ENCODE measurements around the gene INVS.
"Not testable (repeated sequence)": the region's sequence is repeated elsewhere in the genome, so short reads cannot be mapped to it uniquely, and the experiment has no call there.

Gene INVS

GRCh38 chr9:100083448-100084127 lies 15.5 kb upstream of the INVS start:
- no peak for DNase-seq (ENCODE audit: low spot score)

DNA sequence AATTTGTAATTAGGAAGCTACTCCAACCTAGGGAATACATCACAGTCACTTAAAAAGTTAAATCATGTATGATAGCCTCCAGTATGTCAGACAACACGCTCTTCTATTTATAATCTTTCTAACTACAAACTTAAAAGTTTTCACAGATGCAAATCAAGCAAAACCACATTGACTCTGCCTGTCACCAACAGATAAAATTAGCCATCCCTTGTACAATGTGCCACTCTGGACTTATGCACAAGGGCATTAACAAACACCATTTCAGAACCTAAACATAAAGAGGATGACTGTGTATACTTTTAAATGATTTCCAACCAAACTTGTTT lies 15.0 kb upstream of the INVS start:
- no peak for DNase-seq (ENCODE audit: low spot score)

GRCh38 chr9:100084734-100085133 lies 14.3 kb upstream of the INVS start:
- DNase-seq (ENCODE audit: low spot score), result no peak

DNA sequence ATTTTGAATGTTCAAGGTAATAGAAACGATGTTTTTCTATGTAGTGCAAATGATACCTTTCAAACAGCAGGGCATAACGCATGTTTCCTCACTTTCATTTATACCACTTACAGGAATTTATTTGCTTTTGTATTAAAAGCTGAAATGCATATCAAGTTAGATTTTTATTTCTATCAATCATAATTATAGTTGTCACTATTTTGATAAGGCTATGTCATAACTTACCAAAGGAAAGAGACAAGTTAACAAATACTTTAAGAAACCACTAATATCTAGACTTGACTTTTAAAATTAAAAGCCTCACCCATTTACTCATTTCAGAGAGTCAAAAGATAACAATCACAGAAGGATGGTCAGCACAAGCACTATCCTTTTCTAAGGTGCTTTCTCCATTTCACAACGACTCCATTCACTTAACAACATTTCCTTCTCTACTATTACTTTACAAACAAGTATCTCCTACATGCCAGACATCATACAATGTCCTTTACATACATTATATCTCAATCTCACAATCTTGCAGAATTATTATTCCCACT lies 12.9 kb upstream of the INVS start:
- DNase-seq (ENCODE audit: low spot score), result no peak

GRCh38 chr9:100087218-100087617 lies 11.8 kb upstream of the INVS start:
- DNase-seq (ENCODE audit: low spot score), result no peak

DNA sequence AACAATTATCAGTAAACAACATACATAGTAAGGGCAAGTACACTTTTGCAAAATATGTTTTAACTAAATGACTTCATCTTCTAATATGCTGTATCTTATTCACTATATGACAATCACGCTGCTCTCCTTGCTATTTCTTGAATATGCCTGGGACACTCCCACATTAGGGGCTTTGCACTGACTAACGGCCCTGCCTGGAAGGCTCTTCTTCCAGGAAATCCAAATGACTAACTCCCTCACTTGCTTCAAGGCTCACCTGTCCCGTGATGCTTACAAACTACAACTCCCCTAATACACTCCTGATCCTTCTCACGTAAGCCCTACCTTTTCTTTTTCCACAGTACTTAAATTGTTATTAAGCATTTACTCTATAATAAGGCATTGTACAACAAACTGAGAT lies 10.8 kb upstream of the INVS start:
- no peak for DNase-seq (ENCODE audit: low spot score)

DNA sequence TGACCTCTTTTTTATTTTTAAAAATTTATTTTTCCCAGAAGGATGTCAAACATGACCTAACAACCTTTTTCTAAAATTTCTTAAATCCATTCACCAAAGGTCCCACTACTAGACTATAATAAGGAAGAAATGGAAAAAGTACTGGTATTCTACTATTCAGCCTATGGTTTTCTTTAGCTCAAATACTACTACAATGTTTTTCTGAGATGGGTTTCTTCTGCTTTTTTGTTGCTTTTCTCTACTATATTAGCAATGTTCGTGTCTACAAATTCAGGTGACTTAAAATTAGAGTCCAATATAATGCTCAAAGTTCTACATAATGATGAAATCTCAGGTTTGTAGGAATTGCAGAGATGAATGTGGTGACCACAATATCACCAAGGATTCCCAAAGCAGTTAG lies 8.2 kb upstream of the INVS start:
- DNase-seq (ENCODE audit: low spot score), result no peak

GRCh38 chr9:100091650-100092049 lies 7.4 kb upstream of the INVS start:
- no peak for DNase-seq (ENCODE audit: low spot score)

DNA sequence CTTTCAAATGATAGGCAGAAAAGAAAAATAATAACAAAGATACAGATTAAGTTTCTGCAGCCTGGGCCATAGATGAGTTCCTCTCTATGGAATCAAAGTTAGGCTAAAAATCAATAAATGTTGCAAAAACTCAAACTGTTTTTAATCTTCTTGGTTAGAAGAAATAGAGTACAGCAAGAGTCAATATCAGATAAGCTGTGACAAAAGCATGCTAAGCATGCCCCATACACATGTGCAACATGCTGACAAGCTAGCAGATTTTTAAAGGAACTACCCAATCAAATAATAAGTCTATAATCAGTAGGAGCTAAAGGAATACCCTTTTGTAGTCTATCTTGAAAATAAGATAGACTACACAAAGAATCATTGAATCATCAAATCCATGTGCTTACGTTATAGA lies 7.0 kb upstream of the INVS start:
- no peak for DNase-seq (ENCODE audit: low spot score)

DNA sequence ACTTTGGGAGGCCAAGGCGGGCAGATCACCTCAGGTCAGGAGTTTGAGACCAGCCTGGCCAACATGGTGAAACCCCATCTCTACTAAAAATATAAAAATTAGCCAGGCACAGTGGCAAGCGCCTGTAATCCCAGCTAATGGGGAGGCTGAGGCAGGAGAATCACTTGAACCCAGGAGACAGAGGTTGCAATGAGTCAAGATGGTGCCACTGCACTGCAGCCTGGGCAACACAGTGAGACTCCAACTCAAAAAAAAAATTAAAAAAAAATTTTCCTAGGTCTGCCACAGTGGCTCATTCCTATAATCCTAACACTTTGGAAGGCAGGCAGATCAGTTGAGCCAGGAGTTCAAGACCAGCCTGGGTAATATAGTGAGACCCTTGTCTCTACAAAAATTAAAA lies 4.6 kb upstream of the INVS start:
- not testable (repeated sequence) for DNase-seq (ENCODE audit: low spot score)

GRCh38 chr9:100096378-100096916 lies 2.6 kb upstream of the INVS start:
- no peak for DNase-seq (ENCODE audit: low spot score)

DNA sequence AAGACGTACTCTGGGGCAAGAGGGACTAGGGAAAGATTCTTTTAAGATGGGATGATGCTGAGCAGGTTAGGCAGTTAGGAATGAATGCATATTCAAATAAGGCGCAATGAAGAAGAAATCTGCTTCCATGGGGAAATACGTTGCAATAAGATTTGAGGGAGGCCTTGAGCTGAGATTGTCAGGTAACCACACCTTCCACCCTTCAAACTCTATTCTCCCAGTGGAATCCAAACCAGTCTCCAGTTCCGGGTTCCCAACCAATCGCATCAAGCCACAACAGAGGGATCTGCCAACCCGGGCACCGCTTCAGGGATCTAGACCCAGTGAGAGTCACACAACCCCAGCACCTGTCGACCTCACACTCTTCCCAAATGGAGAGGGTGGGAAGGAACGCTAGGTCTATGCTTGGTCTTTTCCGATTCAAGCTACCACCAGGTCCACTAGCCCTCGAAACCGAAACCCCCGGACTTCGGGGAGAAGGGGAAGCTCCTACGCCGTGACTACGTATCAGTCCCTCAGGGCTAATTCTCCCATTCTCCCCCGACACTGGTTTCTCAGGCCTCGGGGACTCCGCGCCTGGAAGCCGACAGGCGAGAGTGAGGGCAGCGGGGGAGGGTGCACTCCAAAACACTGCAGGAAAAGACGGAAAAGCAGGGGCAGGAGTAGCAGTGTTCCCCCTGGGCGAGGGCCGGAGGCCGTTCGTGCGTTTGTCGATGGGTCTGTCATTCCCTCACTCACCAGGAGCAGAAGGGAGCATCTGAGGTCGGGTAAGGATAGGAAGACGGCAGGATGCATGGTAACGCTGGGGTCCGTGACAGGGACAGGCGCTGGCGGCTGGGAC lies 777 bp upstream of the INVS start:
- peak; percentile 72 for DNase-seq (ENCODE audit: low spot score)

- no peak for DNase-seq (ENCODE audit: low spot score)
Measured at GRCh38 chr9:100099722-100100042, 639 bp downstream of the INVS start.

DNA sequence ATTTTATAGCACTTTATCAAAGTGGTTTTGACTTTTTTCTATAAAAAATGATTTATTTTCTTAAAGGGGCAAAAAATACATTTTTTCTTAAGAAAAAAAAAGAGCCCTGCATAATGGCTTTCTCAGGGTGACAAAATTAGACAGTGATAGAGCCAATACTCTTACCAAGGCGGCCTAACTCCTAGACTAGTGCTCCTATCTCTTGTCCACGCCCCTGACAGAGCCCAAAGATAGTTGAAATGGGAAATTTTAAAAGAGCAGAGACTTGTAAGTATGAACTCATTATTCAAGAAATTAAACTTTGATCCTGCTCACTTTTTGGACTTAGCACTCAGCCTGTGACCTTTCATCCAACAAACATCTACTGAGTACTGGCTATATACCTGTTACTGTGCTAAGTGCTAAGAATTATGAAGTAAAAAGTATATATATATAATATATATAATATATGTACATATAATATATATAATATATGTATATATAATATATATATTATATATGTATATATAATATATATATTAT lies 1.2 kb downstream of the INVS start:
- no peak for DNase-seq (ENCODE audit: low spot score)

DNA sequence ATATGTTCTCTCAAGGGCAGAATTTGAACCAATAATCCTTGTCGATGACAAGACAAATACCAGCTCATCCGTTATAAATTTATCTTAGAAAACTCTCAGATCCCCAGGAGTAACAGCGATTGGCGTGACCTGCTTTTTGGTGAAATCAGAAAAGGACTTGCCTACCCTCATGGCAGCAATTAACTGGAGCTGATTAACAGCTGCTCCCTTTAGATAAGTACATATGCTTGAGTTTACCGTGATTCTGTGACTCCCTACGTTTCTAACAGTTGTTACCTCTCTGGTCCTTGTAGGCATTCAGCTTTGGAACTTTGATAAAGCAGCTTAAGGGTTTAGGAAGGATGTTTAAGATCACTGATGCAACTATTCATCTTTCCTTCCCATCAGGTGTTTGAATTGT lies 2.6 kb downstream of the INVS start:
- DNase-seq (ENCODE audit: low spot score), result no peak

- no peak for DNase-seq (ENCODE audit: low spot score)
Measured at GRCh38 chr9:100104314-100104713, 5.3 kb downstream of the INVS start.

- DNase-seq (ENCODE audit: low spot score), result no peak
Measured at GRCh38 chr9:100105861-100106260, 6.8 kb downstream of the INVS start.

GRCh38 chr9:100106616-100107015 lies 7.6 kb downstream of the INVS start:
- DNase-seq (ENCODE audit: low spot score), result no peak

GRCh38 chr9:100108559-100108958 lies 9.5 kb downstream of the INVS start:
- no peak for DNase-seq (ENCODE audit: low spot score)

DNA sequence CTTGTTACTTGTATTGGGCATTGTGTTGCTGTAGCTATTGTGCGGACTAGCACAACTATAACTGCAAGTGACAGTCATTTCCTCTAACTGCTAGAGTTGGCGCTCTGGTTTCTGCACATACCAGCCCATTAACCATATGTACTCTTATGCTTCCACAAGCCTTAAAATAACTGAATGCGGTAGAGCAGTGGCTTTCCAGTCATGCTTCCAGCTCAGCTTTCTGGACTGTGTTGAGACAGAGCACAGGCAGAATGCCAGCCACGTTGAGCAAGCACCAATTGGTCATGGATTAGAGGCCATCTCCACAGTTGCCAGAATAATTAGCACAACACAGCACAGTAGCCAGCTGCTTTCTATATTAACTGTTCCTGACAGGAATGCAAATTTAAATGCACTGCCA lies 12.2 kb downstream of the INVS start:
- DNase-seq (ENCODE audit: low spot score), result peak; percentile 77

- no peak for DNase-seq (ENCODE audit: low spot score)
Measured at GRCh38 chr9:100112677-100113336, 13.8 kb downstream of the INVS start.

- DNase-seq (ENCODE audit: low spot score), result no peak
Measured at GRCh38 chr9:100117316-100117715, 18.3 kb downstream of the INVS start.

GRCh38 chr9:100120286-100120685 lies 21.2 kb downstream of the INVS start:
- DNase-seq (ENCODE audit: low spot score), result no peak
